ENCODE measurements around the gene ATP1A1.

ATP1A1 gene

DNA sequence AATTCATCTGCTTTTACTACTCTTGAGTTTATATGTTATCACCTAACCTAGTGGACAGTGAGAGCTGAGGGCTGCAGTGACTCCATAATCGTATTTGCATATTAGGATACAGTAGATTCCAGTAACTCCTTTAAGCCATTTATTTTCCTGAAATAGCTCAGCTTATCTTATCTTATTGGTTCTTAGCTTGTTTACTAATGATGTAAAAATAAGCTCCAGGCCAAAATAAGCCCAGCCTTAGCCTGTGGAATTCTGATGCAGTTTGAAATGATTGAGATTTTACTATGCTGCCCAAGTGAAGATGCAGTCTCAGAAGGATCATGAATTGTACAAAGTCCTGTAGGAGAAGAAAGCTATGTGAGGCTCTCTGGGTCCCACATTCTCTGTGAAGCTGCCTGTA, 18.1 kb downstream of the ATP1A1 start:
- DNase-seq (ENCODE audit: low spot score): no peak

DNA sequence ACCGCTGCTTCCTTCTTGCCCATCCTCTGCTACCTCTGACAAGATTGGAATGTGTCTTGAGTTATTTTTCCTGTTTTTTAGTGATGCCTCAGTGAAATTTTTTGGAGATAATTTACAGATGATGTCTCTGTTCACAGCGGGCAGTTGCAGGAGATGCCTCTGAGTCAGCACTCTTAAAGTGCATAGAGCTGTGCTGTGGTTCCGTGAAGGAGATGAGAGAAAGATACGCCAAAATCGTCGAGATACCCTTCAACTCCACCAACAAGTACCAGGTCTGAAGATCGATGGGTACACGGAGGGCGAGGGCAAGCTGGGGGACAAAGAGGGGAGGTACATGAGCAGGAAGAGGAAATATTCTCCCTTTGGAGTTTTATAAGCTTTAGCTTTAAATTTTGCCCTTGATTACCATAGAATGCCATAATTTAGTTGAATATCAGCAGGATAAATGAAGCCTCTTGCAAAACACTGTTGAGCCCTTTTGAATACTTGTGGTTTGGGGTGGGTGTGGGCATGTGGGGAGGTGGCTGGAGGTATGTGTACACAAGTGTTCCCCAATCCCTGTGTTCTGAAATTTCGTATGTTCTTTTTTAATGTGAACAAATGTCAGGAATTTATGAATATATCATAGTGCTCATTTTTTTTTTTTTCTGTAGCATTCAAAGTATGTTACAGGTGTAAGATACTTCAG, 19.8 kb downstream of the ATP1A1 start:
- no peak for DNase-seq (ENCODE audit: low spot score)

DNA sequence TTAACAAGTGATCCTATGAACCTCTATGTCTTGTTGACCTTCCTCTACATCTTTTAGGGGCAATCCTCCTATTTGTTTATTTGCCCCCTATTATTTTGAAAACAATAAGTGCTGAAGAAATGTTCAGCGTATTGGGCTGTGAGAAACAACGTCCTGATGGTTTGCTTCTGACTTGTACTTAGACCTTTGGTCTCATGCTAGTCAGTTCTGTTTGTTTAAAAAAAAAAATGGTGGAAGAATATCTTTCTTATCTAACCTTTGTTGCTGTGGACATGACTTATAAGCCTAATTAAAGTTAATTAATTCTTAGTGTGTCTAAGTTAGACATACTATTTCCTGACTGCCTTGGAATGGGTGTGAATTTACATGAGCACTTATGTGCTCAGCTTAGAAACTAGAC, 20.7 kb downstream of the ATP1A1 start:
- DNase-seq (ENCODE audit: low spot score): no peak

DNA sequence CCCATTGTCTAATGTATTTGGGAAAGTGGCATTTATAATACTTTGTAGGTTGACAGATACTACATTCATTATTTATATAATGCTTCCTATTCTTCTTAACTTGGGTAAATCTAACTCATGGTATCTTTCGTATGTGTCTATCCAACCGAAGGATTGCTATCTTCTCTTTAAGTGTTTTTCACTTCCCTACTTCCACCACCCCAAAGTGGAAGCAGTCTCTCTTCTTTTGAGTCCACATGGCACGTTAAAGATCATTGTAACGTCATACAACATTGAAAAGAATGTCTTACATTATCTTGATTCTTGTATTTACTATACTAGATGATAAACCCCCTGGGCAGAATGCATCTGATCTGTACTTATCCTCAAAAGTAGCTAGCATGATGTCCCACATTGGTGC, 21.2 kb downstream of the ATP1A1 start:
- DNase-seq (ENCODE audit: low spot score): no peak

DNA sequence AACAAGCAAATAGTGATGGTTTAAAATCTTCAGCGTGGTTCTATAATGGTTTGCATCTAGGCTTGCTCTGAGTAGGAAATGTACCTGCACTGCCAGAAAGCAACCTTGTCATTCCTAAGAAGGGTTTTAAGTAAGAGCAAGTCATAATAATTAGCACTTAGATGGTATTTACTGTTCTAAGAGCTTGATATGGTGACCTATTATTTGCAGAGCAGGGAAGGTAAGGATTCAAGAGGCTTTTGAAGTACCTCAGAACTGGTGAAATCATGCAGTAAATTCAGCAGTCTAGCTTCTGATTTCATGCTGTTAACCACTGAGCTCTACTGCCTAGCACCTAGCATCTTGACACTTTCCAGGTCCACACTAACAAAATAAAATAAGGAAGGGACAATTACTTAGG, 23.7 kb downstream of the ATP1A1 start:
- no peak for DNase-seq (ENCODE audit: low spot score)

DNA sequence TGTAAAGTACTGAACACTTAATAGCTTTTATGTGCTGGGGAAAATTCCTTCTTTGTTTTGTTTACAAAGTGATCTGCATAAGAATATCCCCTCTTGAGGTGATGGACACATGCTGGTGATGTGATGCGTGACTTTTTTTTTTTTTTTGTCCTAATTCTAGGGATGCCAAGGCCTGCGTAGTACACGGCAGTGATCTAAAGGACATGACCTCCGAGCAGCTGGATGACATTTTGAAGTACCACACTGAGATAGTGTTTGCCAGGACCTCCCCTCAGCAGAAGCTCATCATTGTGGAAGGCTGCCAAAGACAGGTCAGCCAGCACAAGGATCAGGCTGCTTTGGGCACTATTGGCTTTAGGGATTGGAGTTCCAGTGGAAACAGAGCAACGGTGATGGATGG, 24.7 kb downstream of the ATP1A1 start:
- DNase-seq (ENCODE audit: low spot score): no peak

DNA sequence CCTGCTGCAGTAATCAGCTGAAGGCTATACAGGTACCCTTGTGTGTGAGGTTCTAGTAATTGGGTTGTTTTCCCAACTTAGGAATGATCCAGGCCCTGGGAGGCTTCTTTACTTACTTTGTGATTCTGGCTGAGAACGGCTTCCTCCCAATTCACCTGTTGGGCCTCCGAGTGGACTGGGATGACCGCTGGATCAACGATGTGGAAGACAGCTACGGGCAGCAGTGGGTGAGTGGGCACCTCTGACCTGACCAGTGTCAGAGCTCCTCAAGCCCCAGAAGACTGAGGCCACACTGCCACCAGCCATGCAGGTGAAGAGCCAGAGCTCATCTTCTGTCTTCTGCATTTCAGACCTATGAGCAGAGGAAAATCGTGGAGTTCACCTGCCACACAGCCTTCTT, 27.7 kb downstream of the ATP1A1 start:
- no peak for DNase-seq (ENCODE audit: low spot score)

DNA sequence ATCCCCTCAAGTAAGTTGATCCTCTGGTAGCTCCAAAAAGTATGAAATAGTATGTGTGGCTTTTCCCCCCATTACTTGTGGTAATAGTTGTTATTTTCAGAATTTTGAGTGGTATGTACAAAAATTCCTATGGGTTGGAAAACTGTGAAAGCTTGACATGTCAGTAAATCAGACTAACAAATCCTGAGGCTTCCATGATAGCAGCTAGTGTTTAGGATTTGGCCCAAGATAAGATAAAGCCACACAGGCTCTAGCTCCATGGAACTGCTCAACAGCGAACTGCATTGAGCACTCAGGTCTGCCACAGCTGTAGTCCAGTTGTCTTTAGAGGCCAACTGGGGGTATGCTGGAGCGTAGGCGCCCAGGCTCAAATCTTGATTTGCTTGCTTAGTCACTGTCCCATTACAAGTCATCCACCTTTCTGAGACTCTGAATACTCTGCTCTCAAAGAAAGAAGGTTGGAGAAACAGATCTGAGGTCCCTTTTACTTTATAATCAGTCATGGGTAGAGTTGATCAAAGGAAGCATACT, 28.7 kb downstream of the ATP1A1 start:
- DNase-seq (ENCODE audit: low spot score): no peak

DNA sequence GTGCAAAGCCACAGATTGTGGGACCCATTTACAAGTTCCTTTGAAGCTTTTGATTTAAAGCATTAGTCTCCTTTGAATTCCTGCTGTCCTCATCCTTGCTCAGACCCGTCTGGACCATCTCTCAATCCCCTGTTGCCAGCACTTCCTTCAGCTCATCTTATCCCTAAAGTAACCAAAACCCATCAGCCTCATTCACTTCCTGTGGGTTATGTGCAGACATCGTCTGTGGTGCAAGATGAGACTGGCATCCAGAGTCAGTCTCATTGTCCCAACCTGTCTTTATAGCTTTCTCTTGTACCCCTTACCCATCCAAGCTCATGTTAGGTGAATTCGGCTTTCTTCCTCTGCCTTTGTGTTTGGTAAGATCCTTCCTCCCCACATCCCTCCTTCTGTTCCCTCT, 29.3 kb downstream of the ATP1A1 start:
- no peak for DNase-seq (ENCODE audit: low spot score)

DNA sequence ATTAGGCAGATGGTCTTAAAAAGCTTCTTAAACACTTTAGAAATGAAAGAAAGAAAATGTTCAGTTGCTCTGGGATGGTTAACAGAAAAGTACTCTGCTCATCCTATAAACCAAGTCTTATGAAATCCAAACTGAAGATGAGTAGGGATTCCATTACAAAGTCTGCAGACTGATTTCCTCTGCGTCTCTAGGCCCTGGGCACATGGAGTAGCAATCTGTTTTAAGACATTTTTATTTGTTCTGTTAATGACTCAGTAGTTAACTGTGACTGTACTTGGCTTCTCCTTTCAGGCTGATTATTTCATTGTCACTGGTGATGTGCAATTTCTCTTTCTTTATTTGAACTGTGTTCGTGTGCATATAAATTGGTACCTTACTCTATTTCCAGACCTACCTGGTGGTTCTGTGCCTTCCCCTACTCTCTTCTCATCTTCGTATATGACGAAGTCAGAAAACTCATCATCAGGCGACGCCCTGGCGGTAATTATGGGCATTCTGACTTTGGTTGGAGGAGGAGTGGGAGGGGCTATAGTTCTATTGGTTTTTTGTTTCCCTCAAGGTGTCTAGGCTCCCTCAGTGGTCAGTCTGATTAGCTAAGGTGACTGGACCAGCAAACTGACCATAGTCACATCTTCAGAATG, 30.6 kb downstream of the ATP1A1 start:
- no peak for DNase-seq (ENCODE audit: low spot score)

DNA sequence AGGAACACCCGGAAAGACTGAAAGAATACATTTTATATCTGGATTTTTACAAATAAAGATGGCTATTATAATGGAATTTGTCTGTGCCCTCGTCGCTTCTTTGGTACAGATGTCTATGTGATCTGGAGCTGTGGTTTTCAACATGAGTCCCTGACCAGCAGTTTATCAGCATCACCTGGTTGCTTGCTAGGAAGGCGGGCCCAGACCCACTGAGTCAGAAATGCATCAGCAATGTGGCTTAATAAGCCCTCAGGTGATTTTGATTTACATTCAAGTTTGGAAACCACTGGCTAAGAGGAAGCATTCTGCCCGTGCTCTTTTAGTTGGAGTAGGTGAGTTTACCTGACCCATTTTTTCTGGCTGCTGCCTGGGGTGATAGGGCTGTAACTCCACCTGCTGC, 31.7 kb downstream of the ATP1A1 start:
- DNase-seq (ENCODE audit: low spot score): no peak

DNA sequence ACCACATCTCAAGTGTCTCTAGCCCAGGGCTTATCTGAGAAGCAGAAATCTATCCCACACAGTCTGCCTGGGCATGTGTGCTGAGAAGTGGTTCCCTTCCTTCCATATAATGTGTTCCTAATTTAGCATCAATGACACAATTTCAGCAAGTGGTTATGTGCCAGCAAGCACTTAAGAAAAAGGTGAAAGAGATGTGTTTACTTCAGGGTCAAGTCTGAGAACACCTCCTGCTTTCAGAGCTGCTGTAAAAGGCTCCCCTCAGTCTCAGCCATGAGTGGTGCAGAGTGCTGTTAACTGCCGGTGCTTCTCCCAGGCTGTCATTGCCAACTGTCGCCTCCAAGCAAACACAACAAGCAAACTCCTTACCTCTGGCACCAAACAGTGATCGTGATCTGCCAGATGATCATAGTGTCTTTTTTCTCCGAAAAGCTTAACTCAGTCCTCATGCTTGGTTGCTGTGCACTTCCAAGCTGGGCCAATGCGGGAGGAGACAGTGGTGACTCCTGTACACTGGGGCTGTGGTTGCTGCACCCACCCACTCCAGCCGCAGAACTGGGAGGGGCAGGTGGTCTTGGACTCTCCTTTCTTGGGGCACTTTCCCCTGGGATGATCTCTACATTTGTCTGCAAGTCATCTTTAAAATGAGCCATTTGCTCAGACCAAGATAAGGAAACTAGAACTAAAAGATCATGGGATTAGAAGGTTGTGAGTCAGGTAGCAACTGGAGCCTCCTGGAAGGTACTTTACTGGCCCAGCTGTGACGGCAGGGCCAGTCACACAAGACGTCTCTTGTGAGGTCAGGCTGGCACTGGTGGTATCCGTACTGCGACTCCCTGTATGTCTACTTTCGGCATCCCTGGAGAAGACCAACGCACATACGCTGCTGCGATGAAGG, 32.4 kb downstream of the ATP1A1 start:
- DNase-seq (ENCODE audit: low spot score): no peak

DNA sequence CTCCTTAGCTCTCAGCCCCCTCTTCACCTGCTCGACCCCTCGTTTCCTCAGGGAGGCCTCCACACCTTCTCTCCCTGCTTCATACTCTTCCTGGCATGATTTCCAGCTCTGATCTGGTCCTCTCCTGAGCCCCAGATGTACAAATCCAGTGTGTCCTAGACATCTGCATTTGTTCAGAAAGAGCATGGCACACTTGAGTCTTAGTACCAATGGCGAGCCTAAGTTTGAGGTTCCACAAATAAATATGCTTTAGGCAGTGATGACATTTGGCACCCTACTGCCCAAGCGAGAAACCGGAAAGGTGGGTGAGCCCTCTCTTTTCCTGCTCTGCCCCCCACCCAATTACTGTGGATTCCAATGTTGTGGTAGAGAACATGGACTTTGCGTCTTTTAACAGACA, 34.0 kb downstream of the ATP1A1 start:
- DNase-seq (ENCODE audit: low spot score): no peak

DNA sequence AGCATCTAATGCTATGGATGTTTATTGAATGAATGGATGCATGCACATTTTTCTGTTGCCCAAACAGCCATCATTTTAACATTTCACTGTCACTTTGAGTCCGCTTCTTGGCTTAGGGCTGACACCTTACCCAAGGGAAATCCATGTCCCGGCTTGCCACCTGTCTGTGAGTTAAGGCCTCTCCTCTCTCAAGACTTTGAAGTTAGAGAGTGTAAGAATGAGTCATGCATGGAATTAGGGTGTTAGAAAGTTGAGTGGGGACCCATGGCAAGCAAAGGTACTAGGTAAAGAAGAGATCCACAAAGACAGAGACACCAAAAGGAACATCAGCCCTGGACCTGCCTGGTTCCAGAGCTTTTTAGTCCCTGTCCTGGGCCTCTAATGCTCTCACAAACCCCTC, 35.1 kb downstream of the ATP1A1 start:
- DNase-seq (ENCODE audit: low spot score): no peak

DNA sequence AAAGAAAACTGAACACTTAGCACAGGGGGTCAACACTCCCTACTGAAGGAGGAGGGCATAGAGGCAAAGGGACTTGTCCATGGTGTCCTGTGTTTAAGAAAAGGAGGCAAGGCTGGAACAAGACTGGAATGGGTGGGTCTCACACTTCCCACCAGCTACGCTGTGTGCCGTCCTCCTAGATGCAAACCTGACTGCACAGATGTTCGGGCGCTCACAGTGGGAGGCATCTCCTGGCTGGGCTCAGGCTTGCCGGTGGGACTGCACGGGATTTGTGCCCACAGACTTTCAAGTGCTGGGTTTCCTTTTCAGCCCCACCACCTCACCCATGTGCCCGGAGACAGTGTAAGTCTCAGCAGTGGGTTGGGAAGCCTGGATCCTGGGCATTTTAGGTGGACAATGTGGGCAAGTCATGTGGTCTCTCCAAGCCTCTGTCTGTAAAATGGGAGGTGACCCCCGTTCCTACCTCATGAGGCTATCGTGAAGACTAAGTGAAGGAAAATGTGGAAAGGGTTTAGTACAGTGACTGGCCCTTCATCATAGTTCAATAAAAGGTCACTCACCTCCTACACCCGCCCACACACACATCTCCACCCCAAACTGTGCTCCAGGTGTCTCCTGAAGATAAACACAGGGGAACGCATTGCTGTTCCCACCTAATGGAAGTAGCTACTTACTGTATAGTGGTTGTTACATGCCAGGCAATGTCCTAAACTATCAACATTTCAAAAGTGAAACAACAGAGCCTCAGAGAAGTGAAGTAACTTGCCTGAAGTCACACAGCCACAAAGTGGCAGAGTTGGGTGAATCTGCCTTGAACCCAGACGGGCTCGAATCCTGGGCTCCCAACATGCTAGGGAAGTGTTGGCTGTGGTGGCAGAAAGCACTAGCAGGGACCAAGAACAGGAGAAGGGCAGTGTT, 36.0 kb downstream of the ATP1A1 start:
- DNase-seq (ENCODE audit: low spot score): no peak

DNA sequence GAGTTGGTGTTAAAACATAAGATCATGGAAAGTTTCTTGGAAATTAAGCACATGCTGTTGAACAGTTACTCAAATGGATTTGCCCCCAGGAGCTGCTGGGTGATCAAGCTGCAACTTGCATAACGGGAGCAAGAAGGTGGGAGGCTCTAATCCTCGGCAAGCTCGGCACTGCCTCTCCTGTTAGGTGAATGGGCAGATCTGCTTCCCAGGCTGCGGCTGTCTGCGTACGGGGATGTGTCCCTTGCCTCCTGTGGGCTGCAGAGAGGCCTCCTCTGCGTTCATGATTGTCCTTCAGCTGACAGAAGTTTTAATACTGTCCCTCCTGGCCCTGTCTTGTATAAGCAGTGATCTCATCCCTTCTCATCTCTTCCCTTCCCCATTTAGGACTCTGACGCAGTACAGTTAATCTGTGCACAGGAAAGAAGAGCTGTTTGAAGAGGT, 36.7 kb downstream of the ATP1A1 start:
- DNase-seq (ENCODE audit: low spot score): no peak

DNA sequence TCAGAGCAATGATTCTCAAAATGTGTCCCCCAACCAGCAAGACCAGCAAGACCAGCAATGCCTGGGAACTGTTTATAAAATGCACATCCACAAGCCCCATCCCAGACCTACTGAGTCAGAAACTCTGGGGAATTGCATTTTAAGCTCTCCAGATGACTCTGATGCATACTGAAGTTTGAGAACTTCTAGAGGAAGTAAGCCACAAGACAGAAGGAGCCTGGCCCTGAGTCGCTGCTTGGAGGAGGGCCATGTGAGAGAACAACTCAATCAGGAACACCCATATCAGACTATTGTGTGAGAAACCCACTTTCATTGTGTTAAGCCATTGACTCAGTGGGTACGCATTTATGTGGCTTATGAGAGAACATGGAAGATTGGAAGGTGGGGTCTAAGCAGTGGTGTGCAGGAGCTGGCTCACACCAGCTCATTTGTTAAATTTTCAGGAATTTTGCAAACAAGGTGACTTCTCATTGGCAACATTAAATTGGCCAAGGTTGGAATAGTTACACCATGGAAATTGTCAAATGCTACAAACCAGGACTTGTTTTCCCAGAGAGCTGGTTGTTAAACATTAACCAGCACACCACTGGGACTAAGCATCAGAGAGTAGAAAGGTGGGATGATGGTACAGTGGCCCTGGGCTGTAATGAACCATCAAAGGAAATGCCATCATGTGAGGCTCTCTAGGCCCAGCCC, 38.9 kb downstream of the ATP1A1 start:
- no peak for DNase-seq (ENCODE audit: low spot score)

DNA sequence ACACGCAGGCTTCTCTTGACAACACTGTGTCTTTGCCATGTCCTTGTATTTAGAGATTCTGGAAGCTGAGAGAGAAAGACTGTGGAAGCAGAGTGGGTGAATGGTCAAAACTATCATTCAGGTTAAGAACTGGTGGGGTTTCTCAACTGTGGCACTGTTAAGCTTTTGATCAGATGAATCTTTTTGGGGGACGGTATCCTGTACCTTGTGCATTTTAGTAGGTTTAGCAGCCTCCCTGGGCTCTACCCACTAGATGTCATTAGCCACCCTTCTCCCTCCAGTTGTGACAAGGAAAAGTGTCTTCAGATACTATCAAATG, 39.4 kb downstream of the ATP1A1 start:
- no peak for DNase-seq (ENCODE audit: low spot score)

DNA sequence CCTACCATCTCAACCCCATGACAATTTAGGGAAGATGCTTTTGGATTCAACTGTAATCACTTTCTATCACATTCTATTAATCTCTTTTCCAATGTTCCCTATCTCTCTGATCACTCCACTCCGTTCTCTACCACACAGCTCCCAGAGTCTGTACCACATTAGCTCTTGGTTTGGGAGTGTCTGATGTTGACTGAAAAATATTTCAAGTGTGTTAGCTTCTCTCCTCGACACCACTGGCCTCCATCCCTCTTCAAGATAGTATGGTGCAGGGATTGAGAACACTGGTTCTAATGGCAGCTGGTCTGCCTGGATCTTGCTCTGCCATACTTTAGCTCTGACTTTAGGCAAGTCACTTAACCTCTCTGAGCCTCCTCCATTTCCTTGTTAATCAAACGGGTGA, 39.9 kb downstream of the ATP1A1 start:
- no peak for DNase-seq (ENCODE audit: low spot score)

DNA sequence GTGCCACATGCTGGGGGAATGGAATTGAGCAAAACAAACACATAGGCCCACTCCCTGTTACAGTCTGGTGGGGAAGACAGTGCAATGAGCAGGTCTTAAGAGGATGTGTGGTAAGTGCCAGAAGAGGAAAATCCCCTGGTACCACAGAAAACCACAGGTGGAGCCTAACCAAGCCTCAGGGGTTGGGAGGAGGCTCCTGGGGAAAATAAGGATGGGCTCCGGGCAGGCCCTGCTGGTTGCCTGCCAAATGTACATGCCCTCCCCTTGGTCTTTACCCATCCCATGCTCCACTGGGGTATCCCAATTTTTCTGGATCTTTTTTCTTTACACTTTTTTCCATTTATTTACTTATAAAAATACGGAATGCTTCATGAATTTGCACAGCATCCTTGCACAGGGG, 40.4 kb downstream of the ATP1A1 start:
- no peak for DNase-seq (ENCODE audit: low spot score)

DNA sequence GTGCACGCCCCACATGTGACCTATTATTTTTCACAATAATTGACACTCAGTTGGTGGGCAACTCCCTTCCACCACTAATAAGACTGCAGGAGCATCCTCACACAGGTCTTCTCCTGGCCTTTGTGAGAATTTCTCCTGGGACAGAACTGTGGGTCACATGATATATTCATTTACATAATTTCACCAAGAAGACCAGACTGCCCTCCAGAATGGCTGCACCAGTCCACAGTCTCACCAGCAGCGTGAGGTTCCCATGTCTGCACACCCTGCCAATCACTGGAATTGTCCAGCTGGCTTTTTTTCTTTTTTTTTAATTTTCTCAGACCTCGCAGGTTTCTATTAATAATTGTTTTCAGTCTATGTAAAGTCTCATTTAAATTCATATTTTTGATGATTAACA, 41.3 kb downstream of the ATP1A1 start:
- DNase-seq (ENCODE audit: low spot score): no peak
